WI38 (cell line): ENCODE results near the gene RNF6.

Experiments
- H3K4me3 ChIP-seq: 2 replicates; pipeline ENCODE4 v1.5.1; 2011; ENCODE audit warnings: low read depth, mild to moderate bottlenecking, control low read depth, low read length
- TF ChIP-seq, protein P1 (sequence below): IDR thresholded peaks from 2 replicates; pipeline ENCODE4 v1.5.1; 2012; ENCODE audit warnings: low read depth, mild to moderate bottlenecking, control low read depth, low read length

The RNF6 gene

DNA sequence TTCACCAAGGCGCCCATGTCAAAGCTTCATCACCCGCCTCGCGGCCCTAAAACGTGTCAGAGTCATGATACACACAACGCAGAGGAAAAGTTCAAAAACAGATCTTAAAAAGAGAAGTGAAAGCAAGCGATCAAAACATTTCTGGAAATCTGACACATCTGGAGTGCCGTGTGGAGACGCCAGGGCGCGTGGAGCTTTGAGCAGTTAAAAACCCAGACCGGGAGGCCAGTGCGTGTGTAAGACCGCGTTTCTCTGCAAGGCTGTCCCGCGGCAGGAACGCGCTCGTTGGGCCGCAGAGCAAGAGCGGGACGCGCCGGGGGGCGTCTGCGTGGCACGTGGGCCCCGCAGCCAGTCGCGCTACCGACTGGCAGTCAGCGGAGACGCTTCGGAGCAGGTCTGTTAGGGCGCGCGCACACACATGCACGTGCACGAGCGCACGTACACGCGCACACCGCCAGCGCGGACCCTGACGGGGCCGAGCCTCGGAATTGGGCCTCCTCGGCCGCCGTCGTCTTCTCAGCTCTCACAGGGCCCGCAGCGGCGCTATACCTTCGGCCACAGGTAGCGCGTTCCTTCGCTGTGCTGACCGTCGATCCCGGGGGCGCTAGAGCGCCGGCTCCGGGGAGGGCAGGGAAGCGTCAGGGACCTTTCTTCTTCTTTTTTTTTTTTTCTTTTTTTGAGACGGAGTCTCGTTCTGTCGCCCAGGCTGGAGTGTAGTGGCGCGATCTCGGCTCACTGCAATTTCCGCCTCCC lies 35.8 kb downstream of the RNF6 start:
- TF ChIP-seq, protein P1, sequence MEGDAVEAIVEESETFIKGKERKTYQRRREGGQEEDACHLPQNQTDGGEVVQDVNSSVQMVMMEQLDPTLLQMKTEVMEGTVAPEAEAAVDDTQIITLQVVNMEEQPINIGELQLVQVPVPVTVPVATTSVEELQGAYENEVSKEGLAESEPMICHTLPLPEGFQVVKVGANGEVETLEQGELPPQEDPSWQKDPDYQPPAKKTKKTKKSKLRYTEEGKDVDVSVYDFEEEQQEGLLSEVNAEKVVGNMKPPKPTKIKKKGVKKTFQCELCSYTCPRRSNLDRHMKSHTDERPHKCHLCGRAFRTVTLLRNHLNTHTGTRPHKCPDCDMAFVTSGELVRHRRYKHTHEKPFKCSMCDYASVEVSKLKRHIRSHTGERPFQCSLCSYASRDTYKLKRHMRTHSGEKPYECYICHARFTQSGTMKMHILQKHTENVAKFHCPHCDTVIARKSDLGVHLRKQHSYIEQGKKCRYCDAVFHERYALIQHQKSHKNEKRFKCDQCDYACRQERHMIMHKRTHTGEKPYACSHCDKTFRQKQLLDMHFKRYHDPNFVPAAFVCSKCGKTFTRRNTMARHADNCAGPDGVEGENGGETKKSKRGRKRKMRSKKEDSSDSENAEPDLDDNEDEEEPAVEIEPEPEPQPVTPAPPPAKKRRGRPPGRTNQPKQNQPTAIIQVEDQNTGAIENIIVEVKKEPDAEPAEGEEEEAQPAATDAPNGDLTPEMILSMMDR = peak; percentile 3; the same call in 1 of the 2 replicates
- H3K4me3 ChIP-seq = peak overlapping the region; percentile 61

DNA sequence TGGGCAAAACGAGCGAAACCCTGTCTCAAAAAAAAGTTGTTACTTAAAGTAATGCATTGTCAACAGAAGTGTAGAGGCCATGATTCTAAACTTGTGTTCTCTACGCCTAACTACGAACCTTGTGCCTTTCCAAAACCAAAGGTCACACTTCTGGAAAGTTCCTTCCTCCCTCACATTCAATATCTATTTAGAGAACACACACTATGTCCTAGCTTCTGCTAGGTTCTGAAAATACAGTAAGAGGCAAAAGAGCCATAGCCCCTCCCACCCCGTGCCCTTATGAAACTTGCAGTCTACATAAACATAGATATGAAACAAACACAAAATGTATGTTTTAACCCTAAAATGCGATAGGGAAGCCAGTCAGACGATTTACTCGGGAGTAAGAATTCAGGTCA lies 36.4 kb downstream of the RNF6 start:
- peak overlapping the region; percentile 61 for H3K4me3 ChIP-seq
- TF ChIP-seq, protein P1 = no peak

DNA sequence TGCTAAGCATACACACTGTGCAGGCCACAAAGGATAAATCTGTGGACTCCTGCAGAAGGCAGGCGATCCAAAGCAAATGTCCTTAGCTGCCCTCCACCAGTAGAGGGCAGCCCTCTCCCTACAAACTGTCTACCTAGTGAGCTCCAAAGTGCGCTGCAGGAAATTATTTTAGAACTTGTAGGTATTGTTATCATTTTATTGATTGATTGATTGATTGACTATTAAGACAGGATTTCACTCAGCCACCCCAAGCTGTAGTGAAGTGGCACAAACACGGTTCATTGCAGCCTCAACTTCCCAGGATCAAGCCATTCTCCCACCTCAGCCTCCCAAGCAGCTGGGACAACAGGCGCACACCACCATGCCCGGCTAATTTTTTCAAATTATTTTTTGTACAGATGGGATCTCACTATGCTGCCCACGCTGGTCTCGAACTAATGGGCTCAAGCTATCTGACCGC lies 37.3 kb downstream of the RNF6 start:
- H3K4me3 ChIP-seq = no peak overlapping the region

DNA sequence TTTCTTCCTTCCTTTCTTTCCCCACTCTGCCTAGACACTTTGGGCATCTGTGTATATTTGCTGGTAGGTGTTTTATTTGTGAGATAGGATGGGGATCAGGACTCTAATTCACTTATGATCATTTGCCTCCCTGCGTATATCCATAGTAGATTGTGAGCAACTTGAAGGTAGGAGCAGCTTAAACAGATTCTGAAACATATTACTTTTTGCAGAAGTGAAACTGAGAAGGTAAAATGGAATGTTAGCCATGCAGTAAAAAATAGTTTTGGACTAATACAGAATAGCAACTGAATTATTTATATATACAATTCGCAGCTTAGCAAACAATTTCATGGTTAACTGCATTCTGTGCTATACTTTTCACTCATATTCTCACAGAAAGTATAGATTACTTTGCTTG lies 38.7 kb downstream of the RNF6 start:
- H3K4me3 ChIP-seq = no peak overlapping the region
- TF ChIP-seq, protein P1 = no peak

More for the DNA sequence above, 37.3 kb downstream of the RNF6 start:
- TF ChIP-seq, protein P1 = peak; percentile 91

DNA sequence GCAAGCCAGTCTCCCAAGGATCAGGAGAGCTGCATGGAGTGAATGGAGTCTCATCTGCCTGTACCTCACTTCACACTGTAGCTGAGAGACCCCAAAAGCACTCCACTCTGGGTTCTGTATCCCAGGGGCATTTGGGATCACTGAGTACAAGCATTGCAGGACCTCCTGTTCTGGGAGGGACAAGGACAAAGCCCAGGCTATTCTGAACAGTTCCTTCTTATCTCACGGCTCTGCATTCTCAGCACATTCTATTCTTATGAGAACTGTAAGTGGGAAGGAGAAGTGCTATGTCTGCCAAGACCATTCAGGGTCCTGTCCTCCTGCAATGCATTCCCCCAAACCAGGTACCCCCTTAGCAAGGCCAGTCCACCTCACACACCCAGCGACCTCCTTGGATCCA lies 42.8 kb downstream of the RNF6 start:
- TF ChIP-seq, protein P1 = no peak
- no peak overlapping the region for H3K4me3 ChIP-seq

DNA sequence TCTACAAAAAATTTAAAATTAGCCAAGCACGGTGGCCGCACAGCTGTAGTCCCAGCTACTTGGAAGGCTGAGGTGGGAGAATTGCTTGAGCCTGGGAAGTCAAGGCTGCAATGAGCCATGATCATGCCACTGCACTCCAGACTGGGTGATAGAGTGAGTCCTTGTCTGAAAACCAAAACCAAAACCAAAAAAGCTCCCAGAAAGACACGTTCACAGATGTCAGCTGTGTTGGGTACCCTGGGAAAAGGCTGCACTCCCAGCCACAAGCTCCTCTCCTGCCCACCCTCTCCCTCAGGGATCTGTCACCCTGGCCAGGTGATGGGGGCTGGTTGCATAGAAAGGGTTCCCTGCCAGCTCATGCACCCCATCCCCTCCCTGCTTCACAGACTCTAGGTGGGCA lies 53.3 kb downstream of the RNF6 start:
- TF ChIP-seq, protein P1 = no peak
- no peak overlapping the region for H3K4me3 ChIP-seq

DNA sequence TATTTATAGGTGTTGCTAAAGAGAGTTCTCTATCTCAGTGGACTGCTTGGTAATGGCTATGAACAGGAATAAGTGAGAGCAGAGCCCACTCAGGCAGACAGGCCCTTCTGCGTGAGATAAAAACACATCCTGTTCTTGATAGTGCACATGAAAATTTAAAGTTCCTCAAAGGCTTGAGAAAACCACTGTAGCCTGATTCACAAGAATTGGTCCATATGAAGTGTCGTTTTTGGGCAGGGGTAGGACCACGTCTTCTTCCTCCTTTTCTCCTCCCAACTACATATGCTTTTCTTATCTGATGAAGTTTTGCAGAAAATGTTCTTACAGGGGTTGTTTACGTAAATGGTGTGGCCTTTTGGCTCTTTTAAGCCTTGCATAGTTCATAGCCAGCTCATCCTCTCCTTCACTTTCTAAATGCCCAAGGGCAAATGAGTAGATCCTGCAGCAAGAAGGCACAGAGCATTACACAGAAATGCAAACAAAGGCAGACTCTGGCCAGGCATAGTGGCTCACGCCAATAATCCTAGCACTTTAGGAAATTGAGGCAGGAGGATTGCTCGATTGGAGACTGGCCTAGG lies 53.8 kb downstream of the RNF6 start:
- TF ChIP-seq, protein P1 = no peak
- no peak overlapping the region for H3K4me3 ChIP-seq
